ENCODE measurements around the gene SLIT1.

The SLIT1 gene

DNA sequence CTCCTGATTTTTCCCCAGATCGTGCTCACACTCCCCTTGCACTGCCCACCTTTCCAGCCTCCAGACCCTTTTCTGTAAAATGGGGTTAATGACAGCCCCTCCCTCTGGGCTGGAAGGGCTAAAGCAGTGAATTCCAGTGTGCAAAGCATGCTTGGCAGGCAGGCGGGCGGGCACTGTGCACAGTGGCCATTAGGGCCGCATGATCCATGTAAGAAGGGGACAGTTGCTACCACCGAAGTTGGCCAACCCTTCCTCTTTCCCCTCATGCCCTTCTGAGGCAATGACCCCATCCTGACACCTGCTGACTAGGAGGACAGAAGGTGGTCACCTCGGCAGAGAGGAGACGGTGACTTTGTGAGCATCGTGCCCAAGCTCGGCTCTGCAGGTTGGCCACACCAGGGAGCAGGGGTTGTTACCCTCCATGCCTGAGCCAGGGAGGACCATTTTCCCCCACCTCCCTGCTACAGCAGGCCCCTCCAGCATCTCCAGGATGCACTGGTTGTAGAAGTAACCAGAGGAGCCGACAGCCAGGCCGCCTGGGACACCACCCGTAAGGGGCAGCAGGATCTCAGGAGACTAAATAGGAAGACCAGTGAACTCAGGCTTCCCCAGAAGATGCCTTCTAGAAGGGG lies 166.4 kb downstream of the SLIT1 start:
- H3K4me3 ChIP-seq (ENCODE audit: control insufficient read depth, low read depth, low read length), result no peak overlapping the region
- TF ChIP-seq, protein P1, sequence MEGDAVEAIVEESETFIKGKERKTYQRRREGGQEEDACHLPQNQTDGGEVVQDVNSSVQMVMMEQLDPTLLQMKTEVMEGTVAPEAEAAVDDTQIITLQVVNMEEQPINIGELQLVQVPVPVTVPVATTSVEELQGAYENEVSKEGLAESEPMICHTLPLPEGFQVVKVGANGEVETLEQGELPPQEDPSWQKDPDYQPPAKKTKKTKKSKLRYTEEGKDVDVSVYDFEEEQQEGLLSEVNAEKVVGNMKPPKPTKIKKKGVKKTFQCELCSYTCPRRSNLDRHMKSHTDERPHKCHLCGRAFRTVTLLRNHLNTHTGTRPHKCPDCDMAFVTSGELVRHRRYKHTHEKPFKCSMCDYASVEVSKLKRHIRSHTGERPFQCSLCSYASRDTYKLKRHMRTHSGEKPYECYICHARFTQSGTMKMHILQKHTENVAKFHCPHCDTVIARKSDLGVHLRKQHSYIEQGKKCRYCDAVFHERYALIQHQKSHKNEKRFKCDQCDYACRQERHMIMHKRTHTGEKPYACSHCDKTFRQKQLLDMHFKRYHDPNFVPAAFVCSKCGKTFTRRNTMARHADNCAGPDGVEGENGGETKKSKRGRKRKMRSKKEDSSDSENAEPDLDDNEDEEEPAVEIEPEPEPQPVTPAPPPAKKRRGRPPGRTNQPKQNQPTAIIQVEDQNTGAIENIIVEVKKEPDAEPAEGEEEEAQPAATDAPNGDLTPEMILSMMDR (IDR thresholded peaks at IDR 0.05; ENCODE audit: control insufficient read depth, insufficient read depth, low read depth, low read length, missing control alignments), result no peak
- DNase-seq (ENCODE audit: low read depth), result no peak

DNA sequence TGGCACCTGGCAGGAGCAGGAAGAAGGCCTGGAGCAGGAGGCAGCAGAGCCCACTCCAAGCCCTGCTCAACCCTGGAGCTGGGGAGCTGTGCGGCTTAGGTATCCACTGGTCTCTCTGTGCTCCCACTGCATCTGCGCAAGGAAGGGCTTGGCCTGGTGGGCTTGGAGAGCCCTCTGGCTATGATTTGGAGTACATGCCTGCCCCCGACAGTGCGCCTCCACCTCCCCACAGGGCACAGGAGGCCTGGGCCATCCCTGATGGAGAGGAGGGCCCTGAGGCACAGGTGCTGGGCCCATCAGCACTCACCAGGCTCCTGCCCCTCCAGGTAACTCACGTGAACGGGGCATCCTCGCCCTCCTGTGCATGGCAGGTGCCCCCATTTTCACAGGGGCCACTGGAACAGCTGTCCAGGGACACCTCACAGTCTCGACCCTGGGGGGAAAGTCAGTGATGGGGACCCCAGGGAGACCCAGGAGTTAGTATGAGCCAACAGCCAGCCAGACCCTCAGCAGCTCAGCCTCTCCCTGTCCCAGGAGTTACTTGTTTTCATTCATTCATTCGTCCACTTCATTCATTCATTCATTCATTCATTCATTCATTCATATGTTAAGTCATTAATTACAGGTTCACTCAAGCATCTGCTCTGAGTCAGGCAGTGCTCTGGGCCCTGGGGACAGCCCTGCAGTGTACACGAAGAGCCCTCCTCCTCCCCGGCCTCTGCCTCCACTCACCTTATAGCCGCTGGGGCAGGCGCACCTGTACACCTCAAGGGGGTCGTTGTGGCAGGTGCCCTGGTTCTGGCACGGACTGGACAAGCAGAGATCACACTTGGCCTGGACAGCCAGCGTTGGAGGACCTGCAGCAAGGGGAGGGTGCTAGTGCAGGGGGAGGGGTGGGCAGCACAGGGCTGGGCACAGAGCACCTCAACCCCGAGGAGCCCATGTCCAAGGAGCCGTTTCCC lies 167.2 kb downstream of the SLIT1 start:
- no peak for DNase-seq (ENCODE audit: low read depth)
- TF ChIP-seq, protein P1 (IDR thresholded peaks at IDR 0.05; ENCODE audit: control insufficient read depth, insufficient read depth, low read depth, low read length, missing control alignments), result no peak

DNA sequence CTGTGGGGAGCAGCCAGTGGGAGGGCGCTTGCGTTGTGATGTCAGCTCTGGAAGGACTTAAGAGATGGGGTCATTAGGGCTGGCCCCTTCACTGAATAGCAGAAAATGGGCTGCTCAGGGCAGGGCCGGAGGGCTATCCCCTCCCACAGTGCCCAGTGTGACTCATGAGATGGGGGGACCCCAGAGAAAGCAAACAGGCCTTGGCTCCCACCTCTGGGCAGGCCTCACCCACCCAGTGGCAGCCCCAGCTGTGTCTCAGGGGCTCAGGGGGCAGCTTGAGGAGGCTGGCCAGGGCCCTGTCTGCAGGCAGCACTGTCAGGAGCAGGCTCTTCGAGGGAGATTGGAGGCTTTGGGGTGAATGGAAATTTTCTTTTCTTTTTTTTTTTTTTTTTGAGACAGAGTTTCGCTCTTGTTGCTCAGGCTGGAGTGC lies 168.3 kb downstream of the SLIT1 start:
- TF ChIP-seq, protein P1 (IDR thresholded peaks at IDR 0.05; ENCODE audit: control insufficient read depth, insufficient read depth, low read depth, low read length, missing control alignments), result no peak
- DNase-seq (ENCODE audit: low read depth), result no peak
- no peak overlapping the region for H3K4me3 ChIP-seq (ENCODE audit: control insufficient read depth, low read depth, low read length)

More for the DNA sequence above, 167.2 kb downstream of the SLIT1 start:
- H3K4me3 ChIP-seq (ENCODE audit: control insufficient read depth, low read depth, low read length), result no peak overlapping the region

DNA sequence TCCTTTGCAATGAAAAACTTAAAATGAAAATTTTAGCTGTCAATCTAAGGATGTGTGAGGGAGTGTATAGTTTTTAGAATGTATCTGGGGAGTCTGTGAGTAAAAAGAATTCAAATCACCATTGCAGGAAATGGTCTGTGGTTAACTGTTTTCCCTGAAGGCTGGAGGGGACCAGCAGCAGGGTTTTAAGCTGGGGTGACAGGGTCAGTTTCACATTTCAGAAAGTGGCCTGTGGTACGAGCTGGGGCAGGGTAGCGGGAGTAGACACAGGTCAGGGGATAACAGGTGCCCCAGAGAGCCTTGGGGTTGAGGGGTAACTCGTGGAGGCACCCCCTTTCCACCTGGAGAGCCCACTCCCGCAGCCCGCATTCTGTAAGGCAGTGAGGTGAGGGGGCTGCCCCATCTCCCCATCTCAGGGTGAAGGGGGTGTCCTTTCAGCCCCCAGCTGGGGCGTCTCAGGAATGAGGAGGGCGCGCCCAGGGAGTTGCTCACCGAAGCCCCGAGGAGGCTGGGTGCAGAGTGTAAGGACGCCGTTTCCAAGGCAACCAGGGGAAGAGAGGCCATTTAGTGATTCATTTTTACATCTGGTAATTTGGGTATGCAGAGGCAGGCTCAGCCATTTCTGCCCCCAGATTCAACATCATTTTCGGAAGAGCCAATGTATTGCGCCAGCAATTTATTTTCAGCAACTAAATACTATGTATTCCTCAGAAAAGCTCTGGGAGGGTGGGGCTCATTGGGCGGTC lies 168.9 kb downstream of the SLIT1 start:
- TF ChIP-seq, protein P1 (IDR thresholded peaks at IDR 0.05; ENCODE audit: control insufficient read depth, insufficient read depth, low read depth, low read length, missing control alignments), result no peak
- H3K4me3 ChIP-seq (ENCODE audit: control insufficient read depth, low read depth, low read length), result no peak overlapping the region
- no peak for DNase-seq (ENCODE audit: low read depth)

DNA sequence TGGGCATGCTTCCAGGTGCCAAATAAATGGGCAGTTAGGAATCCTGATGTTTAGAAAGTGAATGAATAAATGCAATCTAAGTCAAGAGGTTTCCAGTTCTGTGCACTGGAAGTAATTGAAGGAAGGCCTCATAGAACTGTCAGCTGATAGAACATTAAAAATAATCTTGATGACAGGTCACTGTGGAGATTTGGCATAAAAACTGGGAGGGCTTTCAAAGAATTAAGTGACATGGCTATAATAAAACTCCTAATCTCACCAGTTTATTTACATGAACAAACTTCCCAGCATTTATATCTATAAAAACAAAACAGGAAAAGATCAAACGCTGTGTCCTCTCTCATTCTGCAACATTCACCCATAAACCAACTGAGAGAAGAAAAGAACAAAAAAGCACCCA lies 170.5 kb downstream of the SLIT1 start:
- no peak for DNase-seq (ENCODE audit: low read depth)
- TF ChIP-seq, protein P1 (IDR thresholded peaks at IDR 0.05; ENCODE audit: control insufficient read depth, insufficient read depth, low read depth, low read length, missing control alignments), result no peak
- H3K4me3 ChIP-seq (ENCODE audit: control insufficient read depth, low read depth, low read length), result no peak overlapping the region

DNA sequence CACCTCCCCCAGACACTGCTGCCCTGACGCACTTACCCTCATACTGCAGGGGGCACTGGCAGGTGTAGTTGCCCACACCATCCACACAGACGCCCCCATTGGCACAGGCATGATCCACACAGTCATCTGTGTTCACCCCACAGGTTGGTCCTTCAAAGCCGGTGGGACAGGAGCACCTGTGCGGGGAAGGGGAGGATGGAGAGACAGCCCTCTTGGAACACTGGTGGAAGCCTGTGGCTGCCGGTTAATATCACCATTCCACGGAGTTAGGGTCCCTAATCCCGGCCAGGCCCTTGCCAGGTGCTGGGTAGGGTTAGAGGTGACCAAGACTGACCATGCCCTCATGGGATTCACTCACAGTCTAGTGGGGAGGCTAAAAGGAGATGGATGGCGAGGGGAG lies 171.8 kb downstream of the SLIT1 start:
- TF ChIP-seq, protein P1 (IDR thresholded peaks at IDR 0.05; ENCODE audit: control insufficient read depth, insufficient read depth, low read depth, low read length, missing control alignments), result no peak
- DNase-seq (ENCODE audit: low read depth), result no peak
- H3K4me3 ChIP-seq (ENCODE audit: control insufficient read depth, low read depth, low read length), result no peak overlapping the region
